Effector memory CD8-positive, alpha-beta T cell (primary cell): ENCODE data around the gene MGRN1.
A peak's percentile ranks its signal among the peaks of the same experiment; 100 is the strongest.

Experiments used
- ATAC-seq: fragments of 150-1000 bp; cut with Tn5 transposase; replicated peaks from 2 replicates; pipeline ENCODE4 v1.10.0; 2021; ENCODE audit warnings: mild to moderate bottlenecking, moderate library complexity
- DNase-seq, 3 experiments: peaks; one replicate each; pipeline ENCODE4 v3.0.0; 2021
- H3K27ac Mint-ChIP-seq, 2 donors: one replicate each; pipeline ENCODE4 v1.8.0; 2022; ENCODE audit warnings: mild to moderate bottlenecking in 2 of 2, mixed read lengths in 2 of 2, moderate library complexity in 2 of 2
- H3K27me3 Mint-ChIP-seq, 2 donors: one replicate each; pipeline ENCODE4 v1.8.0; 2022; ENCODE audit warnings: mixed read lengths in 2 of 2
- H3K36me3 Mint-ChIP-seq: one replicate; pipeline ENCODE4 v1.8.0; 2022; ENCODE audit warnings: mild to moderate bottlenecking, moderate library complexity, mixed read lengths; ENCODE audit not compliant: insufficient read depth
- H3K4me1 Mint-ChIP-seq, 2 donors: one replicate each; pipeline ENCODE4 v1.8.0; 2022; ENCODE audit warnings: low read depth in 2 of 2, mixed read lengths in 2 of 2
- H3K4me3 Mint-ChIP-seq, 2 donors: one replicate each; pipeline ENCODE4 v1.8.0; 2022; ENCODE audit warnings: mild to moderate bottlenecking in 2 of 2, mixed read lengths in 2 of 2, moderate library complexity in 2 of 2
- H3K9me3 Mint-ChIP-seq, 2 donors: one replicate each; pipeline ENCODE4 v1.8.0; 2022; ENCODE audit warnings: mixed read lengths in 2 of 2

MGRN1 gene

GRCh38 chr16:4696905-4697847 is 72.5 kb downstream of the MGRN1 start:
- Mint-ChIP-seq H3K4me3 (peak overlapping the region in 1 of 2 donors; percentile 48), H3K36me3 (peaks cover 54% of the 10 kb centered on the region), H3K27ac (peak overlapping the region in 1 of 2 donors; percentile 71), H3K4me1 (peaks cover 11 to 14% of the 10 kb centered on the region in 2 donors), H3K27me3 (no peaks in the 10 kb centered on the region), H3K9me3 (no peaks in the 10 kb centered on the region)
- DNase-seq: no peak
- ATAC-seq: no peak

GRCh38 chr16:4697848-4698291 is 73.2 kb downstream of the MGRN1 start:
- no peak for ATAC-seq
- peaks cover 7 to 8% of the 10 kb centered on the region in 2 donors for H3K4me1 Mint-ChIP-seq
- H3K27me3 Mint-ChIP-seq: no peaks in the 10 kb centered on the region
- H3K4me3 Mint-ChIP-seq: no peak overlapping the region
- no peaks in the 10 kb centered on the region for H3K9me3 Mint-ChIP-seq
- H3K27ac Mint-ChIP-seq: peak overlapping the region in 1 of 2 donors; percentile 49
- no peak for DNase-seq
- H3K36me3 Mint-ChIP-seq: peaks cover 56% of the 10 kb centered on the region

GRCh38 chr16:4698321-4699045 is 73.9 kb downstream of the MGRN1 start:
- Mint-ChIP-seq H3K27ac (peak overlapping the region in 1 of 2 donors; percentile 51), H3K27me3 (no peaks in the 10 kb centered on the region), H3K4me1 (peaks cover 7 to 8% of the 10 kb centered on the region in 2 donors), H3K4me3 (no peak overlapping the region), H3K9me3 (no peaks in the 10 kb centered on the region), H3K36me3 (peaks cover 54% of the 10 kb centered on the region)
- ATAC-seq (no peak), DNase-seq (no peak)

GRCh38 chr16:4699046-4699556 is 74.5 kb downstream of the MGRN1 start:
- Mint-ChIP-seq H3K27me3 (no peaks in the 10 kb centered on the region), H3K36me3 (peaks cover 56% of the 10 kb centered on the region), H3K27ac (peak overlapping the region in 1 of 2 donors; percentile 51), H3K4me3 (no peak overlapping the region), H3K9me3 (no peaks in the 10 kb centered on the region), H3K4me1 (peaks cover 7 to 8% of the 10 kb centered on the region in 2 donors)
- DNase-seq: no peak
- ATAC-seq: no peak

GRCh38 chr16:4700380-4700996 is 75.9 kb downstream of the MGRN1 start:
- ATAC-seq (peak; percentile 73), DNase-seq (no peak)
- Mint-ChIP-seq H3K4me3 (no peak overlapping the region), H3K9me3 (no peaks in the 10 kb centered on the region), H3K27me3 (no peaks in the 10 kb centered on the region), H3K27ac (no peak overlapping the region), H3K36me3 (peaks cover 55% of the 10 kb centered on the region), H3K4me1 (peaks cover 2% of the 10 kb centered on the region in 2 donors)

GRCh38 chr16:4700997-4701743 is 76.5 kb downstream of the MGRN1 start:
- H3K4me1 Mint-ChIP-seq: no peaks in the 10 kb centered on the region
- no peak overlapping the region for H3K4me3 Mint-ChIP-seq

GRCh38 chr16:4701791-4702465 is 77.3 kb downstream of the MGRN1 start:
- peak overlapping the region in 1 of 2 donors; percentile 59 for H3K27ac Mint-ChIP-seq
- ATAC-seq: no peak
- H3K27me3 Mint-ChIP-seq: no peaks in the 10 kb centered on the region
- no peak overlapping the region for H3K4me3 Mint-ChIP-seq
- H3K36me3 Mint-ChIP-seq: peaks cover 55% of the 10 kb centered on the region
- H3K4me1 Mint-ChIP-seq: no peaks in the 10 kb centered on the region
- no peaks in the 10 kb centered on the region for H3K9me3 Mint-ChIP-seq
- DNase-seq: no peak

More at GRCh38 chr16:4700997-4701743, 76.5 kb downstream of the MGRN1 start:
- no peaks in the 10 kb centered on the region for H3K27me3 Mint-ChIP-seq
- H3K36me3 Mint-ChIP-seq: peaks cover 58% of the 10 kb centered on the region
- ATAC-seq (no peak), DNase-seq (no peak)
- H3K27ac Mint-ChIP-seq: no peak overlapping the region
- no peaks in the 10 kb centered on the region for H3K9me3 Mint-ChIP-seq

GRCh38 chr16:4702466-4702808 is 77.8 kb downstream of the MGRN1 start:
- H3K9me3 Mint-ChIP-seq: no peaks in the 10 kb centered on the region
- peaks cover 55% of the 10 kb centered on the region for H3K36me3 Mint-ChIP-seq
- no peaks in the 10 kb centered on the region for H3K27me3 Mint-ChIP-seq
- H3K4me1 Mint-ChIP-seq: no peaks in the 10 kb centered on the region
- peak overlapping the region in 1 of 2 donors; percentile 59 for H3K27ac Mint-ChIP-seq
- ATAC-seq: no peak
- DNase-seq: no peak
- no peak overlapping the region for H3K4me3 Mint-ChIP-seq

GRCh38 chr16:4703906-4704305 is 79.3 kb downstream of the MGRN1 start:
- no peaks in the 10 kb centered on the region for H3K27me3 Mint-ChIP-seq
- H3K27ac Mint-ChIP-seq: no peak overlapping the region
- no peak overlapping the region for H3K4me3 Mint-ChIP-seq
- H3K36me3 Mint-ChIP-seq: peaks cover 51% of the 10 kb centered on the region
- no peak for ATAC-seq
- no peak for DNase-seq
- no peaks in the 10 kb centered on the region for H3K4me1 Mint-ChIP-seq
- no peaks in the 10 kb centered on the region for H3K9me3 Mint-ChIP-seq

- Mint-ChIP-seq H3K4me3 (no peak overlapping the region), H3K4me1 (no peaks in the 10 kb centered on the region), H3K27ac (no peak overlapping the region), H3K9me3 (no peaks in the 10 kb centered on the region), H3K36me3 (peaks cover 50% of the 10 kb centered on the region), H3K27me3 (no peaks in the 10 kb centered on the region)
- DNase-seq (no peak), ATAC-seq (no peak)
These were observed 79.9 kb downstream of the MGRN1 start for GRCh38 chr16:4704491-4704890.

GRCh38 chr16:4704913-4705312 is 80.3 kb downstream of the MGRN1 start:
- H3K4me1 Mint-ChIP-seq: no peaks in the 10 kb centered on the region
- H3K9me3 Mint-ChIP-seq: no peaks in the 10 kb centered on the region
- DNase-seq (no peak), ATAC-seq (no peak)
- H3K36me3 Mint-ChIP-seq: peaks cover 52% of the 10 kb centered on the region
- no peak overlapping the region for H3K27ac Mint-ChIP-seq
- no peaks in the 10 kb centered on the region for H3K27me3 Mint-ChIP-seq
- no peak overlapping the region for H3K4me3 Mint-ChIP-seq

- Mint-ChIP-seq H3K4me3 (no peak overlapping the region), H3K27ac (no peak overlapping the region), H3K9me3 (no peaks in the 10 kb centered on the region), H3K4me1 (no peaks in the 10 kb centered on the region), H3K36me3 (peaks cover 63% of the 10 kb centered on the region), H3K27me3 (no peaks in the 10 kb centered on the region)
- no peak for DNase-seq
- no peak for ATAC-seq
These were observed 82.2 kb downstream of the MGRN1 start for GRCh38 chr16:4706871-4707270.
